GM23338 (cell line): ENCODE measurements around the gene HLA-B. TPM values are rescaled to one million over a fixed set of nuclear protein-coding genes. Genes with fewer than 3 reads are reported as not detected.

ENCODE experiments used
- ATAC-seq: fragments of 200-7000 bp; cut with Tn5 transposase; 3 replicates; pipeline ENCODE4 v1.9.1; 2020
- DNase-seq: peaks from one replicate; pipeline ENCODE4 v3.0.0-alpha.2; 2015; ENCODE audit warnings: low spot score
- H2AFZ ChIP-seq: fragments of 200-600 bp; sonication (generic); 2 replicates; pipeline ENCODE4 v1.8.0; 2016; ENCODE audit warnings: antibody characterized with exemption, mild to moderate bottlenecking, moderate library complexity
- H3F3A ChIP-seq: fragments of 200-600 bp; sonication (generic); replicated peaks from 2 replicates; pipeline ENCODE4 v1.8.0; 2017; ENCODE audit warnings: antibody characterized with exemption, mixed run types, low read depth
- H3K27ac ChIP-seq: fragments of 200-600 bp; sonication (generic); 2 replicates; pipeline ENCODE4 v1.6.1; 2016; ENCODE audit warnings: low read depth
- H3K27me3 ChIP-seq: fragments of 200-600 bp; sonication (generic); 2 replicates; pipeline ENCODE4 v1.8.0; 2016; ENCODE audit warnings: mild to moderate bottlenecking, mixed run types, moderate library complexity; ENCODE audit not compliant: insufficient read depth
- H3K36me3 ChIP-seq: fragments of 200-600 bp; sonication (generic); 2 replicates; pipeline ENCODE4 v1.8.0; 2016; ENCODE audit warnings: mild to moderate bottlenecking; ENCODE audit not compliant: insufficient read depth
- H3K4me1 ChIP-seq: fragments of 200-600 bp; sonication (generic); 2 replicates; pipeline ENCODE4 v1.8.0; 2016; ENCODE audit warnings: mild to moderate bottlenecking, moderate library complexity; ENCODE audit not compliant: insufficient read depth
- H3K4me2 ChIP-seq: fragments of 200-600 bp; sonication (generic); 2 replicates; pipeline ENCODE4 v1.7.1; 2017; ENCODE audit warnings: mixed run types
- H3K4me3 ChIP-seq: fragments of 200-600 bp; sonication (generic); 2 replicates; pipeline ENCODE4 v1.6.1; 2016; ENCODE audit warnings: mixed run types
- H3K79me2 ChIP-seq: fragments of 200-600 bp; sonication (generic); replicated peaks from 2 replicates; pipeline ENCODE4 v1.8.0; 2017; ENCODE audit warnings: mild to moderate bottlenecking; ENCODE audit not compliant: insufficient read depth
- H3K9me2 ChIP-seq: fragments of 200-600 bp; sonication (generic); 2 replicates; pipeline ENCODE4 v1.8.0; 2017; ENCODE audit not compliant: insufficient read depth
- H4K20me1 ChIP-seq: fragments of 200-600 bp; sonication (generic); replicated peaks from 2 replicates; pipeline ENCODE4 v1.8.0; 2017; ENCODE audit warnings: mild to moderate bottlenecking; ENCODE audit not compliant: insufficient read depth
- H3K27ac Mint-ChIP-seq: 2 replicates; pipeline ENCODE4 v1.8.0; 2020; ENCODE audit warnings: inconsistent platforms, mild to moderate bottlenecking, moderate library complexity, mixed read lengths
- H3K27me3 Mint-ChIP-seq: 3 replicates; pipeline ENCODE4 v1.8.0; 2022; ENCODE audit warnings: low read depth, mild to moderate bottlenecking, moderate library complexity, mixed read lengths, inconsistent platforms; ENCODE audit not compliant: insufficient read depth, poor library complexity
- H3K36me3 Mint-ChIP-seq: 3 replicates; pipeline ENCODE4 v1.8.0; 2021; ENCODE audit warnings: low read depth, mild to moderate bottlenecking, inconsistent platforms, moderate library complexity, mixed read lengths
- H3K4me1 Mint-ChIP-seq: 3 replicates; pipeline ENCODE4 v1.8.0; 2020; ENCODE audit warnings: mild to moderate bottlenecking, inconsistent platforms, mixed read lengths
- H3K4me3 Mint-ChIP-seq: 3 replicates; pipeline ENCODE4 v1.8.0; 2021; ENCODE audit warnings: moderate library complexity, mild to moderate bottlenecking, inconsistent platforms, mixed read lengths
- H3K9me3 Mint-ChIP-seq: 3 replicates; pipeline ENCODE4 v1.8.0; 2020; ENCODE audit warnings: moderate library complexity, mild to moderate bottlenecking, inconsistent platforms, mixed read lengths
- CTCF ChIP-seq, 2 experiments: fragments of 200-600 bp in 1 of 2; sonication (generic) in 1 of 2; conservative IDR thresholded peaks; 2 replicates each; pipeline versions ENCODE4 v1.5.1 to v1.6.1; 2016 to 2017; ENCODE audit warnings: antibody characterized with exemption in 2 of 2, low read depth in 2 of 2, mild to moderate bottlenecking in 2 of 2, moderate library complexity in 1 of 2
- ETS1 ChIP-seq: IDR thresholded peaks from 2 replicates; pipeline ENCODE4 v1.6.1; 2016; ENCODE audit warnings: antibody characterized with exemption
- EZH2 ChIP-seq: fragments of 200-600 bp; sonication (generic); IDR thresholded peaks from one replicate; pipeline ENCODE4 v1.8.0; 2017; ENCODE audit warnings: antibody characterized with exemption, mild to moderate bottlenecking, low read depth; ENCODE audit not compliant: unreplicated experiment
- EZH2phosphoT487 ChIP-seq: fragments of 200-600 bp; sonication (generic); IDR thresholded peaks from one replicate; pipeline ENCODE4 v1.8.1; 2018; ENCODE audit warnings: antibody characterized with exemption; ENCODE audit not compliant: unreplicated experiment
- NANOG ChIP-seq: IDR thresholded peaks from 2 replicates; pipeline ENCODE4 v1.6.1; 2016; ENCODE audit warnings: antibody characterized with exemption, borderline replicate concordance
- POLR2AphosphoS5 ChIP-seq: IDR thresholded peaks from 2 replicates; pipeline ENCODE4 v1.6.1; 2016; ENCODE audit warnings: antibody characterized with exemption, low read depth
- REST ChIP-seq: IDR thresholded peaks from one replicate; pipeline ENCODE4 v1.6.1; 2018; ENCODE audit warnings: antibody characterized with exemption; ENCODE audit not compliant: unreplicated experiment
- ZNF114 ChIP-seq: fragments of 250-450 bp; sonication (Bioruptor Pico); IDR thresholded peaks from 2 replicates; pipeline ENCODE4 v1.5.0; 2020; ENCODE audit warnings: mild to moderate bottlenecking, moderate library complexity
- polyA plus RNA-seq: library from polyadenylated mRNA; unstranded; fragments of >200 nt; fragmentation: Nextera tagmentation; extraction: Ambion mirVana; gene quantifications from 2 replicates; pipeline ENCODE4 v1.2.1, GENCODE V29; 2016
- total RNA-seq: library from RNA; depleted of rRNA; stranded (reverse); fragments of >200 nt; shearing (Covaris generic); gene quantifications from 2 replicates; pipeline ENCODE4 v1.2.3, GENCODE V29; 2014

HLA-B gene
- total and polyA plus RNA-seq, 2 experiments from 2014 or later, result 44.3 to 86.0 TPM

- H3K9me3 Mint-ChIP-seq, result no peaks in the 10 kb centered on the region; the same call in 1 of the 3 replicates
- H3F3A ChIP-seq, result no peaks in the 10 kb centered on the region
- peaks cover 3% of the 10 kb centered on the region for H3K27me3 Mint-ChIP-seq
- H3K36me3 ChIP-seq, result no peaks in the 10 kb centered on the region
- no peak overlapping the region for H3K27ac ChIP-seq
- peak; percentile 93 for ATAC-seq
- H3K9me2 ChIP-seq, result no peaks in the 10 kb centered on the region
- H2AFZ ChIP-seq, result peak overlapping the region; percentile 80
- peaks cover 16% of the 10 kb centered on the region; the same call in 1 of the 2 replicates for H3K27me3 ChIP-seq
- DNase-seq, result peak; percentile 88
- H3K79me2 ChIP-seq, result no peaks in the 10 kb centered on the region
- no peak overlapping the region for H3K27ac Mint-ChIP-seq
- H3K36me3 Mint-ChIP-seq, result no peaks in the 10 kb centered on the region
- H3K4me1 Mint-ChIP-seq, result no peaks in the 10 kb centered on the region
- peak overlapping the region; percentile 64 for H3K4me3 ChIP-seq
- no peaks in the 10 kb centered on the region for H4K20me1 ChIP-seq
- H3K4me2 ChIP-seq, result peak overlapping the region; percentile 75
- H3K4me3 Mint-ChIP-seq, result peak overlapping the region; percentile 73; the same call in 2 of the 3 replicates
- H3K4me1 ChIP-seq, result no peaks in the 10 kb centered on the region
- TF ChIP-seq POLR2AphosphoS5, result peak; percentile 52; the same call in 1 of the 2 replicates
- no peak for TF ChIP-seq ETS1
Observed at GRCh38 chr6:31308050-31308844, 48.7 kb downstream of the HLA-B start.

- Histone ChIP-seq H3F3A (no peaks in the 10 kb centered on the region), H3K4me3 (peak overlapping the region; percentile 64; the same call in 1 of the 2 replicates), H3K4me2 (peak overlapping the region; percentile 57; the same call in 1 of the 2 replicates), H2AFZ (peak overlapping the region; percentile 52; the same call in 1 of the 2 replicates), H3K27ac (no peak overlapping the region), H4K20me1 (no peaks in the 10 kb centered on the region), H3K9me2 (no peaks in the 10 kb centered on the region), H3K36me3 (no peaks in the 10 kb centered on the region), H3K27me3 (peaks cover 16% of the 10 kb centered on the region; the same call in 1 of the 2 replicates), H3K79me2 (no peaks in the 10 kb centered on the region), H3K4me1 (no peaks in the 10 kb centered on the region)
- no peak overlapping the region for H3K27ac Mint-ChIP-seq
- H3K4me1 Mint-ChIP-seq, result no peaks in the 10 kb centered on the region
- no peaks in the 10 kb centered on the region; the same call in 1 of the 3 replicates for H3K9me3 Mint-ChIP-seq
- H3K36me3 Mint-ChIP-seq, result no peaks in the 10 kb centered on the region
- DNase-seq (no peak), ATAC-seq (no peak)
- H3K4me3 Mint-ChIP-seq, result no peak overlapping the region
- peaks cover 3% of the 10 kb centered on the region for H3K27me3 Mint-ChIP-seq
- TF ChIP-seq NANOG (no peak), ZNF114 (CRISPR knock-in tag) (no peak), CTCF (conservative IDR thresholded peaks at IDR 0.05; ENCODE audit: low read depth in 2 of 2) (no peak), REST (no peak), EZH2phosphoT487 (no peak), EZH2 (no peak)
Observed at GRCh38 chr6:31307669-31308049, 49.3 kb downstream of the HLA-B start.
